HUES64 (cell line): ENCODE results near the gene PALM2AKAP2.

Experiments
- H3K27ac ChIP-seq: 2 replicates; pipeline ENCODE4 v1.7.0; 2013; ENCODE audit warnings: low read depth, low read length, inconsistent platforms
- H3K27me3 ChIP-seq: 2 replicates; pipeline ENCODE4 v1.6.1; 2013; ENCODE audit warnings: mild to moderate bottlenecking, low read length; ENCODE audit not compliant: insufficient read depth
- H3K36me3 ChIP-seq: 2 replicates; pipeline ENCODE4 v1.6.1; 2013; ENCODE audit warnings: mild to moderate bottlenecking, low read length; ENCODE audit not compliant: insufficient read depth
- H3K4me1 ChIP-seq: 2 replicates; pipeline ENCODE4 v1.6.1; 2013; ENCODE audit warnings: mild to moderate bottlenecking, low read length, moderate library complexity; ENCODE audit not compliant: insufficient read depth
- H3K4me3 ChIP-seq: 2 replicates; pipeline ENCODE4 v1.5.1; 2013; ENCODE audit warnings: mild to moderate bottlenecking, low read length, moderate library complexity
- H3K9ac ChIP-seq: 2 replicates; pipeline ENCODE4 v1.6.1; 2013; ENCODE audit warnings: mild to moderate bottlenecking, low read depth, low read length
- H3K9me3 ChIP-seq: 2 replicates; pipeline ENCODE4 v1.6.1; 2013; ENCODE audit warnings: low read depth, low read length; ENCODE audit not compliant: insufficient read depth
- WGBS: fragments of 150-250, 120-280 bp; methylation state at CpG from one replicate; pipeline ENCODE4 v1.1.7; 2013; ENCODE audit warnings: missing lambda C conversion rate; 5-methylcytosine and 5-hydroxymethylcytosine counted together

Gene PALM2AKAP2

GRCh38 chr9:109805050-109805449, 25.1 kb downstream of the PALM2AKAP2 start:
- Histone ChIP-seq H3K4me1 (peaks cover 2% of the 10 kb centered on the region; the same call in 1 of the 2 replicates), H3K27ac (no peak overlapping the region), H3K4me3 (no peak overlapping the region), H3K9me3 (no peaks in the 10 kb centered on the region), H3K9ac (no peak overlapping the region), H3K27me3 (no peaks in the 10 kb centered on the region), H3K36me3 (no peaks in the 10 kb centered on the region)
- WGBS: 93% methylated on average over 2 of the region's 2 CpGs

- Histone ChIP-seq H3K27ac (no peak overlapping the region), H3K9ac (no peak overlapping the region), H3K36me3 (no peaks in the 10 kb centered on the region), H3K4me3 (no peak overlapping the region), H3K27me3 (no peaks in the 10 kb centered on the region), H3K4me1 (no peaks in the 10 kb centered on the region), H3K9me3 (no peaks in the 10 kb centered on the region)
- 93% methylated on average over 2 of the region's 2 CpGs for WGBS
These were observed 26.6 kb downstream of the PALM2AKAP2 start for GRCh38 chr9:109806506-109807115.

DNA sequence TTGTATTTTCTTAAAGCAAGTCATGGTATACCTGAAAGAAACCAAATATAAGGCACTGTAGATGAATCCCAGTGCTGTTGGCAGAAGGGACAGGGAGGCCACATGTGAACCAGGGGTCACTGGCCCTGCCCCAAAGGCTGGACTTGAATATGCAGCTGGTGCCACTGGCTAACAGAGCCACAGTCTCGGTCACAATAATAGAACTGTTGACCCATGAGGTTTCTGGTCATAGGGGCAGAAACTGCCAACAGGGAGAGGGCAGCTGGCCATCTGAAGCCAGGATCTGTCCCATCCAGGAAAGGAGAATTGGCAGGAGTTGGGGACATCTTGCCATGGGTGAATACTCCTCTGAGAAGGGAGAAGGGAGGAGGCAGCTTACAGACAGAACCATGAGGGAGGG, 31.9 kb downstream of the PALM2AKAP2 start:
- no peaks in the 10 kb centered on the region for H3K36me3 ChIP-seq

DNA sequence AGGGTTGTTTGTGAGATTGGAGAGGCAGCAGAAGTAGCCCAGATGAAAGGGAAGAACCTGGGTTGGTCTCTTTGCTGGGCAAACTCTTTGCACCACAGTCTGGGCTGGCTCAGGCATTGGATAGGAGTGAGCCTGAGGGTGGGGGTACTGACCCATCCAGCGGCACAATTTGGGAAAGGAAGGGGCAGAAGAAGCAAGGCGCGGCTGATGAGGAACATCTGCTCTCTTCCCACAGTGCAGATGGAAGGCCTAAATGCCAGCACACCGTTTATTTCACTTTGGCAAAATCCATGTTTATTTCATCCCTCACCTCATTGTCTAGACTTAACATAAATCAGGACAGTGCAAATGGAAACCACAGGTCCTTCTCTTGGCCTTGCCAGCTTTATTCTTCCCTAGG, 32.3 kb downstream of the PALM2AKAP2 start:
- Histone ChIP-seq H3K27me3 (no peaks in the 10 kb centered on the region), H3K4me3 (no peak overlapping the region), H3K36me3 (no peaks in the 10 kb centered on the region), H3K4me1 (peaks cover 12% of the 10 kb centered on the region; the same call in 1 of the 2 replicates), H3K9me3 (no peaks in the 10 kb centered on the region), H3K27ac (no peak overlapping the region), H3K9ac (no peak overlapping the region)
- 96% methylated on average over 4 of the region's 4 CpGs for WGBS

More for the DNA sequence above, 31.9 kb downstream of the PALM2AKAP2 start:
- no peak overlapping the region for H3K4me3 ChIP-seq
- H3K9me3 ChIP-seq: no peaks in the 10 kb centered on the region
- no peak overlapping the region for H3K9ac ChIP-seq
- no peak overlapping the region for H3K27ac ChIP-seq
- H3K4me1 ChIP-seq: peaks cover 9% of the 10 kb centered on the region; the same call in 1 of the 2 replicates
- 96% methylated on average over 1 of the region's 1 CpG for whole genome bisulfite sequencing
- no peaks in the 10 kb centered on the region for H3K27me3 ChIP-seq

DNA sequence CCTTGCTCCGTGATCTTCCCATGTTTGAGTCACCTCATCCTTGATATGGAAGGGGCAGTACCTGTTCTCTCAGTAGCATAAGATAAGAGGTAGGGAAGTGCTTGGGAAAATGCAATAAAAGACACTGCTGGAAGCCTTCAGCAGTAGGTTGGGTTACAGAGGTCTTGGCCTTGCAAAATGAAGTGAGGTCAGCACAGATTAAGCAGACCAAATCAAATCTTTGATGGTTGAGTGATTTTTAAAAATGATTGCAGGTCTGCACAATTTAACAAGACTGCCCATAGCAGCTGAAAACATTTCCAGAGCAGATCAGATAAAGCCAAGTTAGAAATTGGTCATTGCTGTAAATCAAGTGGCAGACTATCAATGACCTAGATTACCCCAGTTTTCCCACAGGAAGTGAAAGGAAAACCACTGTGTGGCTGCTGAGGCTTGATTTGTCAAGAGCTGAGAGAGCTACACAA, 32.9 kb downstream of the PALM2AKAP2 start:
- Histone ChIP-seq H3K27ac (no peak overlapping the region), H3K9ac (no peak overlapping the region), H3K4me3 (no peak overlapping the region), H3K9me3 (no peaks in the 10 kb centered on the region), H3K4me1 (peaks cover 17% of the 10 kb centered on the region), H3K36me3 (no peaks in the 10 kb centered on the region), H3K27me3 (no peaks in the 10 kb centered on the region)
- 91% methylated on average over 1 of the region's 1 CpG for WGBS

DNA sequence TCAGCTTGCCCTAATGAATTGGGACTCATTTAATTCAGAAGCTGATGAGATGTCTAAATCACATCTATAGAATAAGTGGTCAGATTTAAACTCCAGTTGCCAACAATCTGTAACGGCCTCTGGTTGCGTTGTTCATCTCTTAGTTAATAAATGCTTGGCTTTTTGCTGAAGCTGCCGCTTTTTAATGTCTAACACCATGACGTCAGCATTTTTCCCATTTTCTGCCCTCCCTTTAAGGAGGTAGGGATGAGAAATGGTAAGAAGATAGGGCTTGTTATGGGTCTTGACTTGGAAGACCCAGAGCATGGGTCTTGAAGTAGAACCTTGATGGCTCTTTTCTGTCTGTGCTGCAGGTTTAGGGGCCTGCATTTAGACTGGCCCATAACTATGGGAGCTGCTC, 33.3 kb downstream of the PALM2AKAP2 start:
- Histone ChIP-seq H3K9ac (no peak overlapping the region), H3K27ac (no peak overlapping the region), H3K4me1 (peaks cover 20% of the 10 kb centered on the region), H3K4me3 (no peak overlapping the region), H3K27me3 (no peaks in the 10 kb centered on the region), H3K9me3 (no peaks in the 10 kb centered on the region), H3K36me3 (no peaks in the 10 kb centered on the region)
- WGBS: 64% methylated on average over 4 of the region's 4 CpGs

GRCh38 chr9:109813829-109814228, 33.8 kb downstream of the PALM2AKAP2 start:
- Histone ChIP-seq H3K9ac (no peak overlapping the region), H3K4me1 (peaks cover 20% of the 10 kb centered on the region), H3K4me3 (no peak overlapping the region), H3K9me3 (no peaks in the 10 kb centered on the region), H3K27ac (no peak overlapping the region), H3K27me3 (no peaks in the 10 kb centered on the region), H3K36me3 (no peaks in the 10 kb centered on the region)
- WGBS: 83% methylated on average over 6 of the region's 6 CpGs

GRCh38 chr9:109815366-109815947, 35.5 kb downstream of the PALM2AKAP2 start:
- H3K27ac ChIP-seq: no peak overlapping the region
- no peaks in the 10 kb centered on the region for H3K36me3 ChIP-seq
- no peaks in the 10 kb centered on the region for H3K9me3 ChIP-seq
- peaks cover 20% of the 10 kb centered on the region for H3K4me1 ChIP-seq
- H3K4me3 ChIP-seq: no peak overlapping the region
- H3K9ac ChIP-seq: no peak overlapping the region
- no peaks in the 10 kb centered on the region for H3K27me3 ChIP-seq

- 90% methylated on average over 4 of the region's 4 CpGs for WGBS
- no peaks in the 10 kb centered on the region for H3K9me3 ChIP-seq
- H3K9ac ChIP-seq: no peak overlapping the region
- H3K4me1 ChIP-seq: peaks cover 21% of the 10 kb centered on the region
- H3K36me3 ChIP-seq: no peaks in the 10 kb centered on the region
- no peaks in the 10 kb centered on the region for H3K27me3 ChIP-seq
- no peak overlapping the region for H3K4me3 ChIP-seq
- no peak overlapping the region for H3K27ac ChIP-seq
These were observed 36.5 kb downstream of the PALM2AKAP2 start for GRCh38 chr9:109816490-109816889.

- Histone ChIP-seq H3K27me3 (no peaks in the 10 kb centered on the region), H3K9me3 (no peaks in the 10 kb centered on the region), H3K27ac (no peak overlapping the region), H3K4me3 (no peak overlapping the region), H3K4me1 (peaks cover 25% of the 10 kb centered on the region), H3K36me3 (no peaks in the 10 kb centered on the region), H3K9ac (peak overlapping the region; percentile 4; the same call in 1 of the 2 replicates)
- 81% methylated on average over 6 of the region's 6 CpGs for WGBS
These were observed 37.3 kb downstream of the PALM2AKAP2 start for GRCh38 chr9:109817146-109817845.

DNA sequence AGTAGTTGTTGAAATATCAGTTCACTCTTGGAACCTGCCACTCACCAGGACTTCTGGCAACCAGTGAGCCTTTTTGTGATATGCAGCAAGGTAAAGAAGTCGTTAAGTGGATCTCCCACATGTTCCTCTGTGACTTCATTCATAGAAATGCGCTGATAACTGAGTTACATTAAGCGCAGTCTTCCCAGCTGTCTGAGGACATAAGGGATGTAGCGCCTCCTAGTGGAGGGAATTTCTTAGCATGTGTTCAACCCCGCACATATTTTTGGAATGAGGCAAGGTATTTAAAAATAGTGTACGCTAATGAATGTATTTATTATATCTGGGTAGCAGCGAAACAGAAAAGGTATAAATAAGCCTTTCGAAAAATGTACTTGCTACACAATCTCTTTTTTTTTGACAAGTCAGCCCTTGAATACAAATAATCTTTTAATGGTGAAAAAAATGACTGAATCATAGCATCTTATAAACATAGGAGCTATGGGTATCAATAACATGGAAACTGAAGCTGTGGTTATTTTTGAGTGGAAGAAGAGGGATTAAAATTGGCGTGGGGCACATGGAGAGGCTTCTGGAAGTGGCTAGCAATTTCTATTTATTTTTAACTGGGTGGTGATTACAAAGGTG, 38.0 kb downstream of the PALM2AKAP2 start:
- no peaks in the 10 kb centered on the region for H3K36me3 ChIP-seq
- no peak overlapping the region for H3K4me3 ChIP-seq
- no peaks in the 10 kb centered on the region for H3K27me3 ChIP-seq
- WGBS: 4% methylated on average over 8 of the region's 9 CpGs
- H3K4me1 ChIP-seq: peaks cover 25% of the 10 kb centered on the region
- no peak overlapping the region for H3K27ac ChIP-seq
- H3K9ac ChIP-seq: peak overlapping the region; percentile 4; the same call in 1 of the 2 replicates
- H3K9me3 ChIP-seq: no peaks in the 10 kb centered on the region
